DOHH2 (cell line): ENCODE measurements around the gene GRID2.

ENCODE experiments used
- CTCF ChIP-seq: fragments of 200-600 bp; sonication (generic); IDR thresholded peaks from one replicate; pipeline ENCODE4 v1.5.1; 2014; ENCODE audit warnings: antibody characterized with exemption, mild to moderate bottlenecking, low read depth, low read length; ENCODE audit not compliant: poor library complexity, severe bottlenecking
- EZH2phosphoT487 ChIP-seq: fragments of 200-600 bp; sonication (generic); IDR thresholded peaks from 2 replicates; pipeline ENCODE4 v1.6.1; 2017; ENCODE audit warnings: borderline replicate concordance, mild to moderate bottlenecking, antibody characterized with exemption, low read length, moderate library complexity, mixed read lengths

- TF ChIP-seq CTCF (no peak), EZH2phosphoT487 (no peak)
Observed at GRCh38 chr4:92825791-92826190, 522.0 kb downstream of the GRID2 start.
